Activated naive CD4-positive, alpha-beta T cell treated with anti-CD3 and anti-CD28 coated beads for 36 hours (primary cell): ENCODE measurements around the gene SMIM20. TPM values are rescaled to one million over a fixed set of nuclear protein-coding genes. Genes with fewer than 3 reads are reported as not detected.

ENCODE experiments used
- CTCF ChIA-PET: fragments of 350-600 bp; sonication (Branson Sonifier 250); formaldehyde crosslinking; loops from one replicate; lab custom pipeline; 2021; ENCODE audit warnings: antibody characterized with exemption; lab: Charles Lee
- DNase-seq: peaks from one replicate; pipeline ENCODE4 v3.0.0-alpha.2; 2020
- H3K27ac Mint-ChIP-seq: one replicate; pipeline ENCODE4 v1.8.0; 2021; ENCODE audit warnings: mild to moderate bottlenecking, mixed read lengths
- H3K27me3 Mint-ChIP-seq: one replicate; pipeline ENCODE4 v1.8.0; 2021; ENCODE audit warnings: low read depth, mixed read lengths
- H3K36me3 Mint-ChIP-seq: one replicate; pipeline ENCODE4 v1.8.0; 2021; ENCODE audit warnings: low read depth, mixed read lengths
- H3K4me1 Mint-ChIP-seq: one replicate; pipeline ENCODE4 v1.8.0; 2021; ENCODE audit warnings: low read depth, mixed read lengths
- H3K4me3 Mint-ChIP-seq: one replicate; pipeline ENCODE4 v1.8.0; 2021; ENCODE audit warnings: mild to moderate bottlenecking, moderate library complexity, mixed read lengths
- H3K9me3 Mint-ChIP-seq: one replicate; pipeline ENCODE4 v1.8.0; 2021; ENCODE audit warnings: mixed read lengths
- intact Hi-C: fragments of 100-400 bp; cut with micrococcal nuclease; formaldehyde crosslinking; loops from one replicate; pipeline ENCODE4 v1.15.1; 2023
- total RNA-seq, 2 experiments: library from RNA; stranded (reverse); gene quantifications; one replicate each; pipeline ENCODE4 v1.2.3, GENCODE V29; 2021

The SMIM20 gene
- total RNA-seq, 2 experiments from 2014 or later: 28.1 to 33.2 TPM

- Mint-ChIP-seq H3K4me1 (peaks cover 11% of the 10 kb centered on the region), H3K4me3 (no peak overlapping the region), H3K36me3 (peaks cover 1% of the 10 kb centered on the region), H3K27ac (no peak overlapping the region), H3K27me3 (no peaks in the 10 kb centered on the region), H3K9me3 (no peaks in the 10 kb centered on the region)
- DNase-seq: no peak
- CTCF ChIA-PET: interaction anchor here (1.0 kb wide), 1 partner anchor 69 kb away, joined by 3 read pairs; no protein-coding TSS in a partner anchor
- intact Hi-C loops: no loop called here
These were observed 5.7 kb downstream of the SMIM20 start for GRCh38 chr4:25919676-25920075.

GRCh38 chr4:25921922-25922321 is 7.9 kb downstream of the SMIM20 start:
- peaks cover 1% of the 10 kb centered on the region for H3K36me3 Mint-ChIP-seq
- intact Hi-C loops: no loop called here
- no peak overlapping the region for H3K27ac Mint-ChIP-seq
- DNase-seq: no peak
- H3K9me3 Mint-ChIP-seq: no peaks in the 10 kb centered on the region
- H3K4me3 Mint-ChIP-seq: no peak overlapping the region
- H3K4me1 Mint-ChIP-seq: peaks cover 4% of the 10 kb centered on the region
- CTCF ChIA-PET: interaction anchor here (0.7 to 1.0 kb wide), 2 partner anchors 14 to 72 kb away, joined by 3 read pairs; no protein-coding TSS in a partner anchor
- H3K27me3 Mint-ChIP-seq: no peaks in the 10 kb centered on the region

- DNase-seq: no peak
- Mint-ChIP-seq H3K36me3 (peaks cover 2% of the 10 kb centered on the region), H3K27ac (no peak overlapping the region), H3K4me3 (no peak overlapping the region), H3K4me1 (peaks cover 3% of the 10 kb centered on the region), H3K27me3 (no peaks in the 10 kb centered on the region), H3K9me3 (no peaks in the 10 kb centered on the region)
- intact Hi-C loops: no loop called here
- CTCF ChIA-PET: interaction anchor here (0.6 kb wide), 1 partner anchor 171 kb away, joined by 4 read pairs; no protein-coding TSS in a partner anchor
These were observed 8.9 kb downstream of the SMIM20 start for GRCh38 chr4:25922812-25923369.

DNA sequence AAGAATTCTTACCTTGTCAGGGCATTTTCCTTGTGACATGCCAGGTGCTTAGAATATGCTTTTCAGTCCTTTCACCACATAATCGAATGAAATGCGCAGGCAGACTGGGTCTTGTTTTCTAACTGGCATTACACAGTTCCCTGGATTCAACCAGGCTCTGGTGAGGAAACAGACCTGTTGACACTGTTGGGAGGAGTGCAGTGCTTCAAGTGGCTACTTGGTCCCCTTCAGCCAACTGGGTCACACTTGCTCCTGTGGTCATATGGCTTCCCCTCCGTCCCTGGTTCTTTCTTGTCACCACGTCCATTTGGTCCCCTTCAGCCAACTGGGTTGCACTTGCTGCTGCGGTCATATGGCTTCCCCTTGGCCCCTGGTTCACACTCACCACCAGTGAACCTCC is 9.7 kb downstream of the SMIM20 start:
- H3K4me3 Mint-ChIP-seq: no peak overlapping the region

DNA sequence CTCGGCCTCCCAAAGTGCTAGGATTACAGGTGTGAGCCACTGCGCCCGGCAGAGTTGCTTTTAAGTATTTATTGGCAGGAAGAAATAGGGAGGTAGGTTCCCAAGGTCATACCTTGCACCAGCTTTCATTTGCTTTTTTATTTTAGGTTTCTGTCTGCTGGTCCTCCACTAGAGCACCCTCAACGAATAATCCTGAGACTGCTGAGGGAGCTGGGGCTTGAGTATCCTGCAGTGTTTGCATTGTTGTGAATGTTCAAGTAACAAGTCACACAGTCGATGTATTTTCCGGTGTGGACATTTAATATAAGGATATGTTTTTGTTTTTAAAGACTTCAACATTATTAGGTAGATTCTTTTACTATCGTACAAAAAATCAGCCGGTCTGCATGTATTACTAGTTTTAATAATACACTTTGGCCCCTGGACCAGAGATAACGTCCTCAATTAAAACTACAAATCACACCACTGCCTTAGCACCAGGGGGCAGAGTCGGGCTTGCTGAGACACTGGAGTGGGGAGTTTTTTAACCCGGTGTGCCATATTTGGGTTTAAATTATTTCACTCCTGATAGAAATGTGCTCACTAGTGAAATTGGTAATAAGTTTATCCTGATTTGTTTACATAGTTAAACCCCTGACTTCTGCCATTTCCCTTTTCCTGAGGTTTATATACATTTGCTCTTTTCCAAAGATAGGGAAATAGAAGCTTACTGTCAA is 11.6 kb downstream of the SMIM20 start:
- H3K4me1 Mint-ChIP-seq: peaks cover 3% of the 10 kb centered on the region
- intact Hi-C loops: no loop called here
- H3K27ac Mint-ChIP-seq: no peak overlapping the region
- peaks cover 11% of the 10 kb centered on the region for H3K36me3 Mint-ChIP-seq
- CTCF ChIA-PET: interaction anchor here (0.7 to 4.7 kb wide), 3 partner anchors 11 to 63 kb away, joined by 3 to 20 read pairs (median 5); no protein-coding TSS in a partner anchor
- H3K9me3 Mint-ChIP-seq: no peaks in the 10 kb centered on the region
- no peaks in the 10 kb centered on the region for H3K27me3 Mint-ChIP-seq
- peak; percentile 52 for DNase-seq
- H3K4me3 Mint-ChIP-seq: no peak overlapping the region

More for the DNA sequence above, 9.7 kb downstream of the SMIM20 start:
- H3K9me3 Mint-ChIP-seq: no peaks in the 10 kb centered on the region
- no peak for DNase-seq
- CTCF ChIA-PET: interaction anchor here (0.6 to 1.1 kb wide), 2 partner anchors 10 to 31 kb away, joined by 3 read pairs; partner anchors contain the start of gene SMIM20
- H3K27me3 Mint-ChIP-seq: no peaks in the 10 kb centered on the region
- no peak overlapping the region for H3K27ac Mint-ChIP-seq
- H3K4me1 Mint-ChIP-seq: peaks cover 3% of the 10 kb centered on the region
- intact Hi-C loops: no loop called here
- peaks cover 5% of the 10 kb centered on the region for H3K36me3 Mint-ChIP-seq

DNA sequence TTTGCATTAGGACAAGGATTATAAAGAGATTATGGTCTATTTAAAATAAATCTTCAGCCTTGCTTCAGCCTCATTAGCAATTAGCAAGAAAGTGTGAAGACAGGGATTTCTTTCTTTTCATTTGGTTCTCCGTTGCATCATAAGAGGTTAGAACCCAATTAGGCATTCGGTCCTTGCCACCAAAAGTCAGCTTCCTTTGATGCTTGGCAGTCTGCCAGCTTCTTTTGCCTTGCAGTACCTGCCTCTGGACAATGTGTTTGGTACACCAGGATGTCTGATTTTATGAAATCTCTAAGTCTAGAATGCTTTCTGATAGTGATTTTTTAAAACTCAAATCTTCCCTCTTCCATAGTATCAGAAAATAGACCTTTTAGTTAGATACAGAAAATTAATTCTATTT is 12.4 kb downstream of the SMIM20 start:
- Mint-ChIP-seq H3K4me3 (no peak overlapping the region), H3K27ac (no peak overlapping the region), H3K4me1 (peaks cover 3% of the 10 kb centered on the region), H3K36me3 (peaks cover 11% of the 10 kb centered on the region), H3K9me3 (no peaks in the 10 kb centered on the region), H3K27me3 (no peaks in the 10 kb centered on the region)
- CTCF ChIA-PET: interaction anchor here (0.7 to 4.7 kb wide), 3 partner anchors 10 to 62 kb away, joined by 3 to 20 read pairs (median 5); no protein-coding TSS in a partner anchor
- DNase-seq: peak; percentile 25
- intact Hi-C loops: no loop called here

DNA sequence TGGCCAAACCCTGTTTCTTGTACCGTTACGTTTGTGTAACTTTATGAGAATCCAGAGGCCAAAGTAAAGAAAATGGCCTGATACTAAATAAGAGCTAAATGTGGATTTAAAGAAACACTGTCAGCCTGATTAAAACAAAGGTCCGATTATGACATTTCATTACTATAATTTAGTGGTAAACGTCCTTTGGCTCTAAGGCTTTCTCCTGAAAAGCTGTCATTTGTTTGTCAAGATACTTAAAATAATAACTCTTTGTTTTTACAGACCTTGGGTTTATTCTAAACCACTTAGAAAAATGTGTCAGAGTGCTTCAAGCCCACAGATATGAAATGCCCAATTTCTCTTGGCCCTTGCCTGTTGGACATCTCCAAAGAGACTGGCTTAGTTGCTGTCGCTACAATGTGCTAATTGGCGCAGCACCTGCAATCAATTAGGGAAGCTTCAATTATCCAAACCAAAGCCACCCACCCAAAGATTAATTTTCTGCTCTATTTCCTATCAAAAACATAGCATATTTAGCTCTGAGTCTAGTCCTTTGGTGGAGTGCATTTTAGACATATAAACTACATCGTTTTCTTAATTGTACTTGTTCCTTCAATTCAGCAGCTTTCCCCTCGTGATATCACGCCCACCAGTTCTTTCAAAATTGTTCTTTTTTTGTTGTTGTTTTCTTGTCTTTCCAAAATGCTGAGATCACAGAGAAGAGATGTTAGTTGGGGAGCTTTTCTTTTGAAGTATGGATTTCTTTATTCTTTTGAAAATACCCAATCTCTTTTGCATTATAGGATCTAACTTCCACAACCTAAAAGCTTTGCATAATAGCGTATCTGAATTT is 13.6 kb downstream of the SMIM20 start:
- Mint-ChIP-seq H3K27me3 (no peaks in the 10 kb centered on the region), H3K4me1 (peaks cover 3% of the 10 kb centered on the region), H3K36me3 (peaks cover 11% of the 10 kb centered on the region), H3K4me3 (no peak overlapping the region), H3K9me3 (no peaks in the 10 kb centered on the region), H3K27ac (no peak overlapping the region)
- no peak for DNase-seq
- CTCF ChIA-PET: interaction anchor here (0.6 to 4.7 kb wide), 3 partner anchors 9 to 158 kb away, joined by 3 to 20 read pairs (median 3); no protein-coding TSS in a partner anchor
- intact Hi-C loops: no loop called here

- H3K27ac Mint-ChIP-seq: peak overlapping the region; percentile 17
- CTCF ChIA-PET: interaction anchor here (0.6 to 4.7 kb wide), 6 partner anchors 10 to 304 kb away, joined by 3 to 20 read pairs (median 3); no protein-coding TSS in a partner anchor
- H3K4me1 Mint-ChIP-seq: peaks cover 3% of the 10 kb centered on the region
- H3K4me3 Mint-ChIP-seq: no peak overlapping the region
- no peaks in the 10 kb centered on the region for H3K27me3 Mint-ChIP-seq
- intact Hi-C loops: no loop called here
- no peak for DNase-seq
- H3K9me3 Mint-ChIP-seq: no peaks in the 10 kb centered on the region
- peaks cover 11% of the 10 kb centered on the region for H3K36me3 Mint-ChIP-seq
These were observed 14.6 kb downstream of the SMIM20 start for GRCh38 chr4:25928379-25929297.

DNA sequence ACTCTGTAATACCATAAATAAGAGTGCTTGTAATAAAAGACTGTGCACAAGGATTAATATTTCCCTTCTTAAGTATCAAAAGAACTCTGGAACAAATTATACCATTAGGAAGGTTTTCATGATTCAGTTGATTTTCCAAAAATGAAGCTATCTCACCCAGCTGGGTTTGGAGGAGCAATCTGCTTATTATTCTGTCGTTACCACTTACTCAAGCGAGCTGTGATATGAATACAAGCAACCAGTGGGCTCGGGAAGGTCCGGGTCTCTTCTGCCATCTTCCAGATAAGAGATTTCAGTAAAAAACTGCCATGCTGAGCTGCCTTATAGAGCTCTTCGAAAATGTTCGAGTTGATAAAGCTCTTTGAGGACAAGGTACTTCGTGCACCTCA is 15.3 kb downstream of the SMIM20 start:
- H3K27me3 Mint-ChIP-seq: no peaks in the 10 kb centered on the region
- no peak for DNase-seq
- CTCF ChIA-PET: interaction anchor here (0.7 to 4.7 kb wide), 4 partner anchors 9 to 229 kb away, joined by 3 to 20 read pairs (median 3); no protein-coding TSS in a partner anchor
- H3K36me3 Mint-ChIP-seq: peaks cover 11% of the 10 kb centered on the region
- no peaks in the 10 kb centered on the region for H3K9me3 Mint-ChIP-seq
- no peak overlapping the region for H3K27ac Mint-ChIP-seq
- intact Hi-C loops: no loop called here
- no peak overlapping the region for H3K4me3 Mint-ChIP-seq
- peaks cover 3% of the 10 kb centered on the region for H3K4me1 Mint-ChIP-seq

DNA sequence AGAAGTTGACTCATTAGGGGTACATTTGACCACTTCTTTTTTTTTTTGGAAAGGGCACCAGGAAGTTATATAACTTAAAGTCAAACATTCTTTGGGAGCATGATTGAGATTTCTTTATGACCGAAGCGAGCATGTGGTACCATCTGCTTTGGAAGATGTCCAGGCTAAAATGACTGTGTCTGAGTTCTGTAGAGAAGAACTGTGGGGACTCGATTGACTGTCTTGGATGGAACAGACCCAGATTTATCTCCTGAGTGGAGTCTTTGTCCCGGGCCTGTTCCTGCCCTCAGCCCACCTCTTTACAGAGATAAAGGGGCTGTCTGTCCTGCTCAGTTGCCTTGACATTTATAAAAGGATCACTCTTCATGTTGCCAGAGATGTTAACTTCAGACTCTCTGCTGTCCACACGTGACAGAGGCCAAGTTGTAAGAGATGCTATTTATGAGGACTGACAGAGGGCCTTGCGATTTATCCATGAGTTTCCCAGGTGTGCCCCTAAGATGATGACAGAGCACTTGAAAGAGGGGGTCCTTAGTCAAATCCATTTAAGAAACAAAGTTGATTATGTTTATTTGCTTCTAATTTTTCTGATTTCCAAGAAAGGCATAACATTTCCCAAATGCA is 16.8 kb downstream of the SMIM20 start:
- Mint-ChIP-seq H3K4me1 (peaks cover 3% of the 10 kb centered on the region), H3K4me3 (no peak overlapping the region), H3K27ac (no peak overlapping the region), H3K36me3 (peaks cover 11% of the 10 kb centered on the region), H3K9me3 (no peaks in the 10 kb centered on the region), H3K27me3 (no peaks in the 10 kb centered on the region)
- CTCF ChIA-PET: no interaction called here
- no peak for DNase-seq
- intact Hi-C loops: no loop called here

- Mint-ChIP-seq H3K9me3 (no peaks in the 10 kb centered on the region), H3K4me3 (no peak overlapping the region), H3K27me3 (peaks cover 10% of the 10 kb centered on the region), H3K36me3 (peaks cover 3% of the 10 kb centered on the region), H3K27ac (no peak overlapping the region), H3K4me1 (peaks cover 20% of the 10 kb centered on the region)
- DNase-seq: no peak
- CTCF ChIA-PET: interaction anchor here (0.7 to 2.2 kb wide), 4 partner anchors 9 to 51 kb away, joined by 3 to 6 read pairs (median 3); no protein-coding TSS in a partner anchor
- intact Hi-C loops: loop anchor here (5.0 kb wide), 2 partner anchors 256 to 646 kb away; partner anchors contain the start of gene TBC1D19
These were observed 22.7 kb downstream of the SMIM20 start for GRCh38 chr4:25936696-25937095.
